Hepatocyte (in vitro differentiated cells): ENCODE data around the gene GBP5. TPM values are rescaled to one million over a fixed set of nuclear protein-coding genes. Genes with fewer than 3 reads are reported as not detected.

Experiments
- DNase-seq: peaks from one replicate; pipeline ENCODE4 v3.0.0-alpha.2; 2016; ENCODE audit warnings: low spot score
- H2AFZ ChIP-seq: fragments of 200-600 bp; sonication (generic); 2 replicates; pipeline ENCODE4 v1.6.0; 2016; ENCODE audit warnings: antibody characterized with exemption, mild to moderate bottlenecking
- H3K27ac ChIP-seq: fragments of 200-600 bp; sonication (generic); 2 replicates; pipeline ENCODE4 v1.5.1; 2016; ENCODE audit warnings: mild to moderate bottlenecking
- H3K27me3 ChIP-seq: fragments of 200-600 bp; sonication (generic); 2 replicates; pipeline ENCODE4 v1.6.1; 2016
- H3K36me3 ChIP-seq: fragments of 200-600 bp; sonication (generic); replicated peaks from 2 replicates; pipeline ENCODE4 v1.5.1; 2016; ENCODE audit warnings: low read depth; ENCODE audit not compliant: insufficient read depth
- H3K4me1 ChIP-seq: fragments of 200-600 bp; sonication (generic); 2 replicates; pipeline ENCODE4 v1.5.1; 2016; ENCODE audit warnings: mild to moderate bottlenecking, moderate library complexity; ENCODE audit not compliant: insufficient read depth
- H3K4me2 ChIP-seq: fragments of 200-600 bp; sonication (generic); 2 replicates; pipeline ENCODE4 v1.6.0; 2016
- H3K4me3 ChIP-seq: fragments of 200-600 bp; sonication (generic); 2 replicates; pipeline ENCODE4 v1.5.1; 2016; ENCODE audit warnings: mild to moderate bottlenecking
- H3K79me2 ChIP-seq: fragments of 200-600 bp; sonication (generic); 2 replicates; pipeline ENCODE4 v1.6.0; 2017; ENCODE audit warnings: mild to moderate bottlenecking
- H3K9me2 ChIP-seq: fragments of 200-600 bp; sonication (generic); replicated peaks from 2 replicates; pipeline ENCODE4 v1.6.0; 2017; ENCODE audit warnings: mild to moderate bottlenecking; ENCODE audit not compliant: insufficient read depth
- H3K9me3 ChIP-seq: fragments of 200-600 bp; sonication (generic); 2 replicates; pipeline ENCODE4 v1.5.1; 2016; ENCODE audit warnings: low read depth, mild to moderate bottlenecking
- H4K20me1 ChIP-seq: fragments of 200-600 bp; sonication (generic); 2 replicates; pipeline ENCODE4 v1.6.0; 2016; ENCODE audit warnings: mild to moderate bottlenecking; ENCODE audit not compliant: insufficient read depth, poor library complexity, severe bottlenecking
- CTCF ChIP-seq: fragments of 200-600 bp; sonication (generic); IDR thresholded peaks from 2 replicates; pipeline ENCODE4 v1.5.1; 2016; ENCODE audit warnings: antibody characterized with exemption, mild to moderate bottlenecking; ENCODE audit not compliant: poor library complexity
- EZH2 ChIP-seq: fragments of 200-600 bp; sonication (generic); IDR thresholded peaks from 2 replicates; pipeline ENCODE4 v1.6.1; 2016; ENCODE audit warnings: antibody characterized with exemption, mild to moderate bottlenecking, borderline replicate concordance
- EZH2phosphoT487 ChIP-seq: fragments of 200-600 bp; sonication (generic); IDR thresholded peaks from one replicate; pipeline ENCODE4 v1.6.1; 2018; ENCODE audit warnings: antibody characterized with exemption, mild to moderate bottlenecking, low read depth, moderate library complexity; ENCODE audit not compliant: unreplicated experiment, severe bottlenecking
- WGBS: methylation state at CpG from one replicate; pipeline ENCODE4 v1.1.6; 2016; ENCODE audit warnings: low lambda C conversion rate; ENCODE audit errors: missing lambda C conversion rate; 5-methylcytosine and 5-hydroxymethylcytosine counted together
- polyA plus RNA-seq: library from polyadenylated mRNA; unstranded; fragments of >200 nt; fragmentation: Nextera tagmentation; extraction: Ambion mirVana; gene quantifications from 2 replicates; pipeline ENCODE4 v1.2.1, GENCODE V29; 2016
- total RNA-seq: library from RNA; depleted of rRNA; stranded (reverse); fragments of >200 nt; gene quantifications from 2 replicates; pipeline ENCODE4 v1.2.3, GENCODE V29; 2014

GBP5 gene
- total and polyA plus RNA-seq, 2 experiments from 2014 or later, result not detected

- Histone ChIP-seq H3K9me2 (no peaks in the 10 kb centered on the region), H3K4me3 (no peak overlapping the region), H2AFZ (no peak overlapping the region), H3K36me3 (no peaks in the 10 kb centered on the region), H3K79me2 (no peaks in the 10 kb centered on the region), H3K4me2 (no peak overlapping the region), H3K4me1 (no peaks in the 10 kb centered on the region), H3K9me3 (no peaks in the 10 kb centered on the region), H3K27me3 (no peaks in the 10 kb centered on the region), H4K20me1 (no peaks in the 10 kb centered on the region), H3K27ac (no peak overlapping the region)
- no peak for DNase-seq
- 74% methylated on average over 2 of the region's 2 CpGs for WGBS
- TF ChIP-seq EZH2 (no peak), CTCF (no peak), EZH2phosphoT487 (no peak)
Measured at GRCh38 chr1:89274411-89274857, 1.8 kb upstream of the GBP5 start.

GRCh38 chr1:89273324-89273778 is 691 bp upstream of the GBP5 start:
- Histone ChIP-seq H2AFZ (no peak overlapping the region), H3K4me3 (no peak overlapping the region), H4K20me1 (no peaks in the 10 kb centered on the region), H3K4me2 (no peak overlapping the region), H3K27me3 (no peaks in the 10 kb centered on the region), H3K79me2 (no peaks in the 10 kb centered on the region), H3K9me2 (no peaks in the 10 kb centered on the region), H3K4me1 (no peaks in the 10 kb centered on the region), H3K27ac (no peak overlapping the region), H3K9me3 (no peaks in the 10 kb centered on the region), H3K36me3 (no peaks in the 10 kb centered on the region)
- TF ChIP-seq EZH2phosphoT487 (no peak), EZH2 (no peak), CTCF (no peak)
- WGBS, result 100% methylated on average over 7 of the region's 13 CpGs
- DNase-seq, result no peak

DNA sequence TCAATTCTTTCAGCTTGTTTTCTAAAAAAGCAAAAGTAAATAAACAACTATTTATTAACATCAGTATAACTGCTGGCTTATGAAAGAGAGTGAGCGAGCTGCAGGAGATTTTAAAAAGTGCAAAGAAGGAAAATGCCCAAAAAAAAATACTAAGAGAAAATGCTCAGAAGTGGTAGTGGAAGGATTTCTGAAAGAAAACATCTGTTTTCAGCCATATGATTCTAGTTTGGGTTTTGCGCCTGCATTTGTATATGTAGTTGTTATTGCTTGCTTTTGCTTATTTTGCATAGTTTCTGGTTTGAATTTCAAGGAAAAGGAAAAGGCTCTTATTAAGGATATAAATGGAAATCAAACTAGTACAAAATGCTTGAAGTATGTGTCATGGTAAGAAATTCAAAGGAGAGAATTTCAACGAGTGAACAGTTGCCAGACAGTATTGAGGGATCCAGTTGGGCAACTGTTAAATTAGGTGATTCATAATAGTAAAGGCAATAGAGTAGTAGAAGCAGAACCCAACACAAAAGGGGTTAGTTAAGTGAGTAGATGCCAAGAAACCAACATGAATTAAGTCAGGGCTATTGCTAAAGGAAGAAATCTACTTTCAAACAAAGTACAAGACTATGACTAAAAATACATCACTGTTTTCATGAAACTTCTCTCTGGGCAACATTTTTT is 1.2 kb downstream of the GBP5 start:
- no peaks in the 10 kb centered on the region for H3K9me3 ChIP-seq
- no peak for DNase-seq
- no peaks in the 10 kb centered on the region for H3K79me2 ChIP-seq
- no peak overlapping the region for H3K4me2 ChIP-seq
- H3K36me3 ChIP-seq, result no peaks in the 10 kb centered on the region
- H3K9me2 ChIP-seq, result peaks cover 3% of the 10 kb centered on the region
- H3K27me3 ChIP-seq, result no peaks in the 10 kb centered on the region
- H3K4me3 ChIP-seq, result no peak overlapping the region
- no peaks in the 10 kb centered on the region for H3K4me1 ChIP-seq
- H2AFZ ChIP-seq, result no peak overlapping the region
- 59% methylated on average over 3 of the region's 3 CpGs for WGBS
- TF ChIP-seq CTCF (no peak), EZH2phosphoT487 (no peak), EZH2 (no peak)
- H4K20me1 ChIP-seq, result no peaks in the 10 kb centered on the region
- H3K27ac ChIP-seq, result no peak overlapping the region
